Mammary epithelial cell (primary cell): ENCODE measurements around the gene TACR1.

ENCODE experiments used
- EZH2 ChIP-seq: IDR thresholded peaks from 2 replicates; pipeline ENCODE4 v1.6.1; 2012; ENCODE audit warnings: low read length, inconsistent platforms, borderline replicate concordance
- TF ChIP-seq, protein P1 (sequence below), 2 donors: IDR thresholded peaks in 1 of 2; conservative IDR thresholded peaks in 1 of 2; 2 replicates each; pipeline ENCODE4 v1.5.1; 2011 to 2012; ENCODE audit warnings: inconsistent platforms in 2 of 2, low read length in 2 of 2, mild to moderate bottlenecking in 2 of 2, control low read depth in 1 of 2, low read depth in 1 of 2; ENCODE audit not compliant: insufficient read depth in 1 of 2; ENCODE audit errors: extremely low read depth in 1 of 2

DNA sequence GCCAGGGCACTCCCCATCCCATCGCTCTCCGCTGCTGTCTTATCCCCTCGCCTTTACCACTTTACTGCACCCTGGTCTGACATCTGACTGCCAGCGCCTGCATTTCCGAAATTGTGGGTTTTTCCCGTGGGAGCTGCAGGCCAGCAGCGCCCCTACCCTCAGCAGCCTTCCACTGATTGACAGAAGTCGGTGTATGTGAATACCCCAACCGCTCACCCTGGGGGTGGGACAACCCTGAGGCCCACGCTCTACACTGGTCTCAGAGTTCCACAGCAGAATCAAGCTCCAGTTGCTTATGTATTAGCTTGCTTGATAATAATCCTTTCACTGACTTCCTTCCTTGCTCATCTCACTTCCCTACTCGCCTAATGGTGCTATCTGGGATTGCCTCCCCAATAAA is 178.8 kb downstream of the TACR1 start:
- TF ChIP-seq, protein P1, sequence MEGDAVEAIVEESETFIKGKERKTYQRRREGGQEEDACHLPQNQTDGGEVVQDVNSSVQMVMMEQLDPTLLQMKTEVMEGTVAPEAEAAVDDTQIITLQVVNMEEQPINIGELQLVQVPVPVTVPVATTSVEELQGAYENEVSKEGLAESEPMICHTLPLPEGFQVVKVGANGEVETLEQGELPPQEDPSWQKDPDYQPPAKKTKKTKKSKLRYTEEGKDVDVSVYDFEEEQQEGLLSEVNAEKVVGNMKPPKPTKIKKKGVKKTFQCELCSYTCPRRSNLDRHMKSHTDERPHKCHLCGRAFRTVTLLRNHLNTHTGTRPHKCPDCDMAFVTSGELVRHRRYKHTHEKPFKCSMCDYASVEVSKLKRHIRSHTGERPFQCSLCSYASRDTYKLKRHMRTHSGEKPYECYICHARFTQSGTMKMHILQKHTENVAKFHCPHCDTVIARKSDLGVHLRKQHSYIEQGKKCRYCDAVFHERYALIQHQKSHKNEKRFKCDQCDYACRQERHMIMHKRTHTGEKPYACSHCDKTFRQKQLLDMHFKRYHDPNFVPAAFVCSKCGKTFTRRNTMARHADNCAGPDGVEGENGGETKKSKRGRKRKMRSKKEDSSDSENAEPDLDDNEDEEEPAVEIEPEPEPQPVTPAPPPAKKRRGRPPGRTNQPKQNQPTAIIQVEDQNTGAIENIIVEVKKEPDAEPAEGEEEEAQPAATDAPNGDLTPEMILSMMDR (conservative IDR thresholded peaks at IDR 0.05 in 1 of 2, IDR thresholded peaks at IDR 0.05 in 1 of 2; ENCODE audit: extremely low read depth in 1 of 2, insufficient read depth in 1 of 2, low read depth in 1 of 2, low read length in 2 of 2): no peak
- no peak for TF ChIP-seq EZH2
